ENCODE results near the gene CLASP1.

DNA sequence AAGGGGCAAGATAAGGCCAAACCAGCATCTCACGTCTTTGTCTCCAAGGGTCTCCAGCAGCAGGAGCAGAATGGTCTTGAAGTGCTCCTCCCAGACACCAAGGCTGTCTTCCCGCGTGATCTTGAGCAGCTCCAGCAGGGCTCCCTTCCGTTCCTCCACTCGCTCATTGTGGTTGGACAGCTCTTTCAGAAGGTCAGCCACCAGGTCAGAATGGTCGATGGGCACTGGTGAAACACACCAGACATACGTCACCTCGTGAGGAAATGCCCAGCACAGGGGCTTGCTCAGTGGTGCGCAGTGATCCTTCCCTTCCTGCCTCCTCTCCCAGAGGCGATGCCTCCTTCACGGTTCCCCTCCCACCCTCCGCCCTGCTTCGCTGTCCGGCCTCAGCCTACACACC, 284.2 kb downstream of the CLASP1 start:
- TF ChIP-seq, protein P1, sequence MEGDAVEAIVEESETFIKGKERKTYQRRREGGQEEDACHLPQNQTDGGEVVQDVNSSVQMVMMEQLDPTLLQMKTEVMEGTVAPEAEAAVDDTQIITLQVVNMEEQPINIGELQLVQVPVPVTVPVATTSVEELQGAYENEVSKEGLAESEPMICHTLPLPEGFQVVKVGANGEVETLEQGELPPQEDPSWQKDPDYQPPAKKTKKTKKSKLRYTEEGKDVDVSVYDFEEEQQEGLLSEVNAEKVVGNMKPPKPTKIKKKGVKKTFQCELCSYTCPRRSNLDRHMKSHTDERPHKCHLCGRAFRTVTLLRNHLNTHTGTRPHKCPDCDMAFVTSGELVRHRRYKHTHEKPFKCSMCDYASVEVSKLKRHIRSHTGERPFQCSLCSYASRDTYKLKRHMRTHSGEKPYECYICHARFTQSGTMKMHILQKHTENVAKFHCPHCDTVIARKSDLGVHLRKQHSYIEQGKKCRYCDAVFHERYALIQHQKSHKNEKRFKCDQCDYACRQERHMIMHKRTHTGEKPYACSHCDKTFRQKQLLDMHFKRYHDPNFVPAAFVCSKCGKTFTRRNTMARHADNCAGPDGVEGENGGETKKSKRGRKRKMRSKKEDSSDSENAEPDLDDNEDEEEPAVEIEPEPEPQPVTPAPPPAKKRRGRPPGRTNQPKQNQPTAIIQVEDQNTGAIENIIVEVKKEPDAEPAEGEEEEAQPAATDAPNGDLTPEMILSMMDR (conservative IDR thresholded peaks at IDR 0.05) = no peak
- no peak for TF ChIP-seq ZFX (IDR thresholded peaks at IDR 0.05)
